22Rv1 (cell line): ENCODE results near the gene ACKR3.

Source experiments
- CTCF ChIP-seq: fragments of 450-650 bp; IDR thresholded peaks from 2 replicates; pipeline ENCODE4 v1.5.1; 2017; ENCODE audit warnings: mild to moderate bottlenecking
- ZFX ChIP-seq: fragments of 450-650 bp; IDR thresholded peaks from 2 replicates; pipeline ENCODE4 v1.6.1; 2017; ENCODE audit warnings: antibody characterized with exemption, borderline replicate concordance

GRCh38 chr2:236526455-236527158 is 43.0 kb upstream of the ACKR3 start:
- no peak for TF ChIP-seq CTCF
- TF ChIP-seq ZFX = no peak
